ENCODE results near the gene IGSF9B. TPM values are rescaled to one million over a fixed set of nuclear protein-coding genes. Genes with fewer than 3 reads are reported as not detected.

IGSF9B gene
- total and polyA plus RNA-seq, 2 of the 13 experiments (the other 11 are each of a cell fraction or from before 2014, with no cell fraction given), result not detected

DNA sequence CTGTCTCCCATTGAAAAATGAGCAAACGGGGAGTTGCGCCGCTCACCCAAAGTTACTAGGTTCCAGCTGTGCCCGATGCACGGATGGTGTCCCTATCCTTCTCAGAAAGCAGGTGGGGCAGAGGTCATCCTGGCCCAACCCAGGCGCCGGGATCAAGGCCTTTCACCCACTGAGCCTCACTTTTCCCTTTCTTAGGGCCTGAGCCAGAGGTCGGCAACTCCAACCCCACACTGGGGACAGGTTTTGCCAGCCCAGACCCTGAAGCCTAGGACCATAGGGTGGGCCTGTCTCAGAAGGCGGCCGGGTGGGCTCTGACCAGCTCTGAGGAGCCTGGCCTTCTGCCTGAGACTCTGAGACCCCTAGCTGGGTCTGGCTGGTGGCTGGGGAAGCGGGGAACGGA lies 6.3 kb downstream of the IGSF9B start:
- no peak overlapping the region for H3K4me3 ChIP-seq (replicated peaks in 1 of 3; ENCODE audit: insufficient read depth in 1 of 3, low read depth in 2 of 3, low read length in 3 of 3)
- no peaks in the 10 kb centered on the region for H3K36me3 ChIP-seq (replicated peaks in 1 of 2; ENCODE audit: control insufficient read depth in 1 of 2, insufficient read depth in 2 of 2, low read length in 2 of 2)
- in situ Hi-C loops (cut with HindIII; ENCODE audit: extremely low pct_ligation_motif_present, low pct_unique_long_range_greater_than_20kb) (no loop called here), intact Hi-C loops (cut with micrococcal nuclease; ENCODE audit: unreplicated experiment) (no loop called here)
- no peaks in the 10 kb centered on the region for H3K4me1 ChIP-seq (ENCODE audit: insufficient read depth, low read length)
- no peaks in the 10 kb centered on the region for H3K79me2 ChIP-seq (ENCODE audit: insufficient read depth, low read length)
- no peak overlapping the region for H2AFZ ChIP-seq (ENCODE audit: low read length)
- FAIRE-seq (no peak), DNase-seq (ENCODE audit: low spot score) (no peak), ATAC-seq (no peak)
- 0 out of 2 replicates have a peak, but pooled peaks cover 6% of the 10 kb centered on the region for H4K20me1 ChIP-seq (ENCODE audit: insufficient read depth, low read length)
- no TSS peak for BruUV-seq (replicated peaks)
- H3K9ac ChIP-seq (ENCODE audit: insufficient read depth, low read depth, low read length), result no peak overlapping the region
- POLR2A ChIA-PET, result no interaction called here
- TF ChIP-seq MYNN (CRISPR knock-in tag; IDR thresholded peaks at IDR 0.05; ENCODE audit: low read depth) (no peak), IRX3 (CRISPR knock-in tag; IDR thresholded peaks at IDR 0.05; ENCODE audit: borderline replicate concordance, low read depth) (no peak), KLF15 (CRISPR knock-in tag; IDR thresholded peaks at IDR 0.05; ENCODE audit: borderline replicate concordance) (no peak)
- TF ChIP-seq, protein P1, sequence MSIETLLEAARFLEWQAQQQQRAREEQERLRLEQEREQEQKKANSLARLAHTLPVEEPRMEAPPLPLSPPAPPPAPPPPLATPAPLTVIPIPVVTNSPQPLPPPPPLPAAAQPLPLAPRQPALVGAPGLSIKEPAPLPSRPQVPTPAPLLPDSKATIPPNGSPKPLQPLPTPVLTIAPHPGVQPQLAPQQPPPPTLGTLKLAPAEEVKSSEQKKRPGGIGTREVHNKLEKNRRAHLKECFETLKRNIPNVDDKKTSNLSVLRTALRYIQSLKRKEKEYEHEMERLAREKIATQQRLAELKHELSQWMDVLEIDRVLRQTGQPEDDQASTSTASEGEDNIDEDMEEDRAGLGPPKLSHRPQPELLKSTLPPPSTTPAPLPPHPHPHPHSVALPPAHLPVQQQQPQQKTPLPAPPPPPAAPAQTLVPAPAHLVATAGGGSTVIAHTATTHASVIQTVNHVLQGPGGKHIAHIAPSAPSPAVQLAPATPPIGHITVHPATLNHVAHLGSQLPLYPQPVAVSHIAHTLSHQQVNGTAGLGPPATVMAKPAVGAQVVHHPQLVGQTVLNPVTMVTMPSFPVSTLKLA (IDR thresholded peaks at IDR 0.05), result no peak
- TF ChIP-seq, protein P2, sequence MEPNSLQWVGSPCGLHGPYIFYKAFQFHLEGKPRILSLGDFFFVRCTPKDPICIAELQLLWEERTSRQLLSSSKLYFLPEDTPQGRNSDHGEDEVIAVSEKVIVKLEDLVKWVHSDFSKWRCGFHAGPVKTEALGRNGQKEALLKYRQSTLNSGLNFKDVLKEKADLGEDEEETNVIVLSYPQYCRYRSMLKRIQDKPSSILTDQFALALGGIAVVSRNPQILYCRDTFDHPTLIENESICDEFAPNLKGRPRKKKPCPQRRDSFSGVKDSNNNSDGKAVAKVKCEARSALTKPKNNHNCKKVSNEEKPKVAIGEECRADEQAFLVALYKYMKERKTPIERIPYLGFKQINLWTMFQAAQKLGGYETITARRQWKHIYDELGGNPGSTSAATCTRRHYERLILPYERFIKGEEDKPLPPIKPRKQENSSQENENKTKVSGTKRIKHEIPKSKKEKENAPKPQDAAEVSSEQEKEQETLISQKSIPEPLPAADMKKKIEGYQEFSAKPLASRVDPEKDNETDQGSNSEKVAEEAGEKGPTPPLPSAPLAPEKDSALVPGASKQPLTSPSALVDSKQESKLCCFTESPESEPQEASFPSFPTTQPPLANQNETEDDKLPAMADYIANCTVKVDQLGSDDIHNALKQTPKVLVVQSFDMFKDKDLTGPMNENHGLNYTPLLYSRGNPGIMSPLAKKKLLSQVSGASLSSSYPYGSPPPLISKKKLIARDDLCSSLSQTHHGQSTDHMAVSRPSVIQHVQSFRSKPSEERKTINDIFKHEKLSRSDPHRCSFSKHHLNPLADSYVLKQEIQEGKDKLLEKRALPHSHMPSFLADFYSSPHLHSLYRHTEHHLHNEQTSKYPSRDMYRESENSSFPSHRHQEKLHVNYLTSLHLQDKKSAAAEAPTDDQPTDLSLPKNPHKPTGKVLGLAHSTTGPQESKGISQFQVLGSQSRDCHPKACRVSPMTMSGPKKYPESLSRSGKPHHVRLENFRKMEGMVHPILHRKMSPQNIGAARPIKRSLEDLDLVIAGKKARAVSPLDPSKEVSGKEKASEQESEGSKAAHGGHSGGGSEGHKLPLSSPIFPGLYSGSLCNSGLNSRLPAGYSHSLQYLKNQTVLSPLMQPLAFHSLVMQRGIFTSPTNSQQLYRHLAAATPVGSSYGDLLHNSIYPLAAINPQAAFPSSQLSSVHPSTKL (CRISPR knock-in tag; IDR thresholded peaks at IDR 0.05), result no peak
- 17% methylated on average over 6 of the region's 12 CpGs for WGBS (ENCODE audit: low lambda C conversion rate)
- CTCF ChIA-PET (ENCODE audit: low intra/inter-chr PET ratio, low total read pairs), result no interaction called here
- H3K9me3 ChIP-seq (ENCODE audit: low read length), result no peaks in the 10 kb centered on the region
- peaks cover 13 to 71% of the 10 kb centered on the region in 2 experiments for H3K27me3 ChIP-seq (ENCODE audit: control insufficient read depth in 1 of 2, insufficient read depth in 2 of 2, low read length in 2 of 2)
- H3K27ac ChIP-seq (ENCODE audit: extremely low read length, insufficient read depth, low read length), result no peak overlapping the region
- H3K4me2 ChIP-seq (ENCODE audit: low read depth, low read length), result no peak overlapping the region
